Amniotic stem cell (primary cell): Measurements from ENCODE around the gene CCDC169.
A peak's percentile ranks its signal among the peaks of the same experiment; 100 is the strongest.
"Not testable (repeated sequence)": the region's sequence is repeated elsewhere in the genome, so short reads cannot be mapped to it uniquely, and the experiment has no call there.

Experiments
- DNase-seq: peaks from one replicate; lab custom pipeline; 2025; lab: John Stamatoyannopoulos, UW

The CCDC169 gene

GRCh38 chr13:36297366-36298338 lies at the start of gene CCDC169:
CCDC169 (minus strand) TSS chr13:36297814; CDS start chr13:36297719, 95 bp downstream.
- DNase-seq = peak; percentile 41

- peak; percentile 82 for DNase-seq
Measured at GRCh38 chr13:36346222-36347083, 48.8 kb upstream of the CCDC169 start, which contains the start of gene SPART. SPART (minus strand) TSS chr13:36346394; CDS start chr13:36335830, 10,564 bp downstream.

- peak; percentile 84 for DNase-seq
Measured at GRCh38 chr13:36345438-36346221, 48.0 kb upstream of the CCDC169 start.

GRCh38 chr13:36344886-36345437 lies 47.3 kb upstream of the CCDC169 start:
- no peak for DNase-seq

- DNase-seq = no peak
Measured at GRCh38 chr13:36344173-36344572, 46.6 kb upstream of the CCDC169 start.

GRCh38 chr13:36343766-36344165 lies 46.2 kb upstream of the CCDC169 start:
- DNase-seq = no peak

- no peak for DNase-seq
Measured at GRCh38 chr13:36342715-36343114, 45.1 kb upstream of the CCDC169 start.

- DNase-seq = no peak
Measured at GRCh38 chr13:36341718-36342117, 44.1 kb upstream of the CCDC169 start.

GRCh38 chr13:36339600-36340155 lies 42.1 kb upstream of the CCDC169 start:
- DNase-seq = no peak

- DNase-seq = no peak
Measured at GRCh38 chr13:36337938-36338641, 40.5 kb upstream of the CCDC169 start.

- no peak for DNase-seq
Measured at GRCh38 chr13:36332986-36333385, 35.4 kb upstream of the CCDC169 start.

GRCh38 chr13:36332255-36332654 lies 34.6 kb upstream of the CCDC169 start:
- not testable (repeated sequence) for DNase-seq

GRCh38 chr13:36331280-36331679 lies 33.7 kb upstream of the CCDC169 start:
- no peak for DNase-seq

- no peak for DNase-seq
Measured at GRCh38 chr13:36329361-36329760, 31.7 kb upstream of the CCDC169 start.

GRCh38 chr13:36328821-36329220 lies 31.2 kb upstream of the CCDC169 start:
- DNase-seq = no peak

- DNase-seq = no peak
Measured at GRCh38 chr13:36325912-36326311, 28.3 kb upstream of the CCDC169 start.

GRCh38 chr13:36324881-36325280 lies 27.3 kb upstream of the CCDC169 start:
- not testable (repeated sequence) for DNase-seq

GRCh38 chr13:36323951-36324566 lies 26.4 kb upstream of the CCDC169 start:
- no peak for DNase-seq

- no peak for DNase-seq
Measured at GRCh38 chr13:36323408-36323807, 25.8 kb upstream of the CCDC169 start.

GRCh38 chr13:36319793-36320192 lies 22.2 kb upstream of the CCDC169 start:
- DNase-seq = not testable (repeated sequence)
